Peyer's patch (tissue), 4 donors: ENCODE data around the gene NCOA6.

Experiments
- POLR2A ChIP-seq, 2 donors: fragments of 450-650 bp; IDR thresholded peaks; one replicate each; pipeline ENCODE4 v1.5.1; 2017; ENCODE audit warnings: antibody characterized with exemption in 2 of 2, mild to moderate bottlenecking in 2 of 2, moderate library complexity in 2 of 2
- TF ChIP-seq, protein P1 (sequence below), 6 experiments: fragments of 450-650 bp in 4 of 6; fragments of 200-600 bp in 2 of 6; sonication (generic) in 1 of 6; IDR thresholded peaks; one replicate each; pipeline ENCODE4 v1.5.1; 2017 to 2019; ENCODE audit warnings: antibody characterized with exemption in 6 of 6, mild to moderate bottlenecking in 3 of 6, moderate library complexity in 1 of 6

DNA sequence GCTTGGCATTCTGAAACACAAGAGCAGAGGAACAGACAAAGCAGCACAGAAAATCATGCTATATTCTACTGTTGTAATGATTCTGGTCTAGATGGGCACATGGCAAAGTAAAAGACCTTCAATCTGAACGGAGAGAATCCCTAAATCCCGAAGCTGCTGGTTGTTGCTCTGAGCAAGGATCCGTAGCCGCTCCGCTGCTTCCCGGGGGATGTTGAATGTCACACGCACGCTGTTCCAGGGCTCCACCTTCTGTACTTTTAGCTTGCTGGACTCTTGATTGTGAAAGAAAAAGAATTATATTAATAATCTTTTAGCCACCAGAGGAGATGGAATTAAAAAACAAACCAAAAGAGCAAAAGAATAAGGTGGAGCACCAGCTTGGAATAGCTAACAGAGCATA, 49.3 kb downstream of the NCOA6 start:
- TF ChIP-seq, protein P1, sequence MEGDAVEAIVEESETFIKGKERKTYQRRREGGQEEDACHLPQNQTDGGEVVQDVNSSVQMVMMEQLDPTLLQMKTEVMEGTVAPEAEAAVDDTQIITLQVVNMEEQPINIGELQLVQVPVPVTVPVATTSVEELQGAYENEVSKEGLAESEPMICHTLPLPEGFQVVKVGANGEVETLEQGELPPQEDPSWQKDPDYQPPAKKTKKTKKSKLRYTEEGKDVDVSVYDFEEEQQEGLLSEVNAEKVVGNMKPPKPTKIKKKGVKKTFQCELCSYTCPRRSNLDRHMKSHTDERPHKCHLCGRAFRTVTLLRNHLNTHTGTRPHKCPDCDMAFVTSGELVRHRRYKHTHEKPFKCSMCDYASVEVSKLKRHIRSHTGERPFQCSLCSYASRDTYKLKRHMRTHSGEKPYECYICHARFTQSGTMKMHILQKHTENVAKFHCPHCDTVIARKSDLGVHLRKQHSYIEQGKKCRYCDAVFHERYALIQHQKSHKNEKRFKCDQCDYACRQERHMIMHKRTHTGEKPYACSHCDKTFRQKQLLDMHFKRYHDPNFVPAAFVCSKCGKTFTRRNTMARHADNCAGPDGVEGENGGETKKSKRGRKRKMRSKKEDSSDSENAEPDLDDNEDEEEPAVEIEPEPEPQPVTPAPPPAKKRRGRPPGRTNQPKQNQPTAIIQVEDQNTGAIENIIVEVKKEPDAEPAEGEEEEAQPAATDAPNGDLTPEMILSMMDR (IDR thresholded peaks at IDR 0.05): no peak
- no peak for TF ChIP-seq POLR2A (IDR thresholded peaks at IDR 0.05)
